RWPE1 (cell line): ENCODE data around the gene SH3BP4.
"Not testable (repeated sequence)": the region's sequence is repeated elsewhere in the genome, so short reads cannot be mapped to it uniquely, and the experiment has no call there.

Experiments used
- CTCF ChIA-PET: fragments of 350-600 bp; sonication (Branson Sonifier 250); formaldehyde crosslinking; extraction: SDS; loops from one replicate; lab custom pipeline; 2021; lab: Yijun Ruan, JAX
- POLR2A ChIA-PET: fragments of 400-600 bp; formaldehyde crosslinking; extraction: SDS; loops from one replicate; lab custom pipeline; 2020; ENCODE audit warnings: antibody characterized with exemption; ENCODE audit not compliant: low non-redundant PET; lab: Yijun Ruan, JAX
- DNase-seq: peaks from one replicate; pipeline ENCODE4 v3.0.0; 2012; ENCODE audit warnings: low spot score
- H3K27ac ChIP-seq: fragments of 450-650 bp; 2 replicates; pipeline ENCODE4 v1.5.1; 2017
- CTCF ChIP-seq: fragments of 450-650 bp; conservative IDR thresholded peaks from 2 replicates; pipeline ENCODE4 v1.5.1; 2017; ENCODE audit warnings: low read depth, mild to moderate bottlenecking

Gene SH3BP4

DNA sequence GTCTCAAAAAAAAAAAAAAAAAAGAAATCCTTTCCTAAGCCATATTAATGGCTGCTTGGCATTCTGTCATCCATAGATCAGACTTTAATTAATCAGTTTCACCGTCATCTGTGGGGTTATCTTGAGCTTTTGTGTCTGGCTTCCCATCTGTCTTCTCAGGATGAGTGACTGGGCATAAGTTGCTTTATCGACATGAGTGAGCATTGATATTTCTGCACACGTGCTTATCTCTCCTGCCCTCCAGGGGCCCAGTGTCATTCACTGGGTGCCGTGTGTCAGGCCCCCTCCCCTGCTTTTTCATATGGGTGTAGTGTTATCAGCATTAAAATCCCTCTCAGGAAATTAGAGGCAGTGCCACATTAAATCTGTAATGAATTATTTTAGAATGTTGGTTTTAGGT lies 65.6 kb downstream of the SH3BP4 start:
- no peak overlapping the region for H3K27ac ChIP-seq
- POLR2A ChIA-PET = no interaction called here
- no peak for TF ChIP-seq CTCF
- no peak for DNase-seq
- CTCF ChIA-PET = interaction anchor here (0.6 to 0.7 kb wide), 3 partner anchors 8 to 196 kb away, joined by 3 to 4 read pairs (median 3); no protein-coding TSS in a partner anchor

GRCh38 chr2:235018838-235019237 lies 67.0 kb downstream of the SH3BP4 start:
- ChIA-PET CTCF (no interaction called here), POLR2A (no interaction called here)
- H3K27ac ChIP-seq = 0 out of 2 replicates have a peak overlapping the region, but pooled peaks have one; percentile 6
- no peak for DNase-seq
- TF ChIP-seq CTCF = no peak

DNA sequence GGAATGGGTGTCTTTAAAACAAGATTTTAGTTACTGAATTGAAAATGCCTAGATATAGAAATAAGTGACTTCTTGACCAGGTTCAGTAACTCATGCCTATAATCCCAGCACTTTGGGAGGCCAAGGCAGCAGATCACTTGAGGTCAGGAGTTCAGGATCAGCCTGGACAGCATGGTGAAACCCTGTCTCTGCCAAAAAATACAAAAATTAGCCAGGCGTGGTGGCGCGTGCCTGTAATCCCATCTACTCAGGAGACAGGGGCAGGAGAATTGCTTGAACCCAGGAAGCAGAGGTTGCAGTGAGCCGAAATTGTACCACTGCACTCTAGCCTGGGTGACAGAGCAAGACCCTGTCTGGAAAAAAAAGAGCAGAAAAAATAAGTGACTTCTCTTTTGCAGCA lies 68.3 kb downstream of the SH3BP4 start:
- POLR2A ChIA-PET, DNase-seq: not testable (repeated sequence)
- CTCF ChIA-PET = interaction anchor here (0.7 kb wide), 1 partner anchor 75 kb away, joined by 8 read pairs; no protein-coding TSS in a partner anchor
- H3K27ac ChIP-seq = peak overlapping the region; percentile 37; the same call in 1 of the 2 replicates

DNA sequence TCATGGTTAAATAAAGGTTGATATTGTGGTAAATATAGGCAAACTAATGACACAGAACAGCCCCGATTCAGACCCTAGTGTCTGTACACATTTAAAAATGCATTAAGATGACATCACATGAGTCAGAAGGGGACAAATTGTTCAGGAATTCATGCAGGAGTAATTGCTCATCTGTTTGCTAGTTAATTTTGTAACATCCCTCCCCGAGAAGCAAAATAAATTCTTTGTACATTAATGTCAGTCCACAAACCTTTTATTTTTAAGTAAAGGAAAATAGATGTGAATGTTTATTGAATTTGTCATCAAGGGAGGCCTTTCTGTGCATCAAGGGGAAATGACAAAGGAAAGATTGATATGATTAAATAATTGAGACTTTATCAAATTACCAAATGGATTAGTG lies 69.9 kb downstream of the SH3BP4 start:
- ChIA-PET CTCF (no interaction called here), POLR2A (no interaction called here)
- peak; percentile 79 for DNase-seq
- no peak for TF ChIP-seq CTCF
- H3K27ac ChIP-seq = peak overlapping the region; percentile 74

DNA sequence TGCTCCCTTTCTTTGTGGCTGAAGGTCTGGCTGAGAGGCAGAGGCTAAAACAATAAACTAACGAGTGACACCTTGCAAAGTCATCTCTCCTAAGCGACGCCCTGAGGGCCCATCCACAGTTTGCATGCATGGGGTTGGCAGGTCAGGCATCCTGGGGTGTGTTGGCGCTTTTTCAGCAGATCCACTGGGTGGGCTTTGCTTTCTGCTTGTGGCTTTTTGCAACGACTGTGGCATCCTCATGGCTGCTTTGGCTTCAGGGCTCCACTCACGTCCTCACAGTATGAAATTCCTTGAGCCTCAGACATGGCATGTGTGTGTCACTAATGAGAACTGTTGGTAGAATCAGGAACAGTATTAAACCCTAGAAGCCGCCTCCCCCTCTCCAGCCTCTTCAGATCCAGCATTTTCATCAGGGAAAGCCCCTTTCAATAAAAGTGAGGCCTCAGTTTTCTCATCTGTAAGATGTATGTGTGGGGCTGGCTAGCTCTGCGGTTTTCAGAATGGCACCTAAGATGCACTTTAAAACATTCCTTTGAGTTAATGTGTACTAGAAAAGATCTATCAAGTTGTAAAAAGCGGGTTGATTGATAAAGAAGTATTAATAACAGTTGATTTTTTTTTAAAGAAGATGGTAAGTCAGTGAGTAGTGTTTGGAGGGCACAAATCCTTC lies 72.5 kb downstream of the SH3BP4 start:
- TF ChIP-seq CTCF = no peak
- DNase-seq = no peak
- H3K27ac ChIP-seq = peak overlapping the region; percentile 100
- ChIA-PET CTCF (interaction anchor here (0.6 to 0.8 kb wide), 3 partner anchors 21 to 1070 kb away, joined by 3 to 4 read pairs (median 4); no protein-coding TSS in a partner anchor), POLR2A (interaction anchor here (0.7 kb wide), 1 partner anchor 16 kb away, joined by 3 read pairs; no protein-coding TSS in a partner anchor)

GRCh38 chr2:235024931-235025773 lies 73.3 kb downstream of the SH3BP4 start:
- DNase-seq = no peak
- POLR2A ChIA-PET = interaction anchor here (0.7 kb wide), 1 partner anchor 16 kb away, joined by 3 read pairs; no protein-coding TSS in a partner anchor
- TF ChIP-seq CTCF = no peak
- H3K27ac ChIP-seq = peak overlapping the region; percentile 100
- CTCF ChIA-PET = interaction anchor here (0.6 to 1.2 kb wide), 5 partner anchors 8 to 1071 kb away, joined by 3 to 4 read pairs (median 3); no protein-coding TSS in a partner anchor
